ENCODE results near the gene CPLX1.

CPLX1 gene

DNA sequence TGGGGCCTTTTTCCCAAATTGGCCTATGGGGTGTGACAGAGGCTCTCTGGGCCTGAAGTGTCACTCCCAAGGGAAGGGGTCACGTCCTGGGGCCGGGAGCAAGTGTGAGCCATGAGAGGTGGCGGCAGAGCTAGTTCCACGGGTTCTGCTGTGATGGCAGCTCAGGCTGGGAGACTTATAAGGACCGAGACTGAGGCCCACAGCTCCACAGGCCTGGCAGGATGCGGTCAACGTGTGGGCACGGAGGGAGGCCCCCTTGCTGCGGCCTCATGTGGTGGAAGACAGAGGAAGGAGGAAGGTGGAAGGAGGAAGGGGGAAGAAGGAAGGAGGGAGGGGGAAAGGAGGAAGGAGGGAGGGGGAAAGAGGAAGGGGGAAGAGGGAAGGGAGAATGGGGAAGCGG is 7.2 kb upstream of the CPLX1 start:
- no peaks in the 10 kb centered on the region for H3K4me1 ChIP-seq (ENCODE audit: insufficient read depth, low read length, poor library complexity, severe bottlenecking)
- no peaks in the 10 kb centered on the region for H3K36me3 ChIP-seq (ENCODE audit: insufficient read depth, low read length)
- no peak overlapping the region for H3K4me2 ChIP-seq (ENCODE audit: low read depth, low read length, poor library complexity, severe bottlenecking)
- H3K4me3 ChIP-seq (ENCODE audit: low read length, poor library complexity, severe bottlenecking), result no peak overlapping the region
- H3K9me3 ChIP-seq (ENCODE audit: insufficient read depth, low read depth, low read length), result peaks cover 31% of the 10 kb centered on the region; the same call in 1 of the 2 replicates
- no peaks in the 10 kb centered on the region for H3F3A ChIP-seq (ENCODE audit: low read depth)
- H3K79me2 ChIP-seq (ENCODE audit: insufficient read depth, low read length), result no peaks in the 10 kb centered on the region
- TF ChIP-seq, protein P1, sequence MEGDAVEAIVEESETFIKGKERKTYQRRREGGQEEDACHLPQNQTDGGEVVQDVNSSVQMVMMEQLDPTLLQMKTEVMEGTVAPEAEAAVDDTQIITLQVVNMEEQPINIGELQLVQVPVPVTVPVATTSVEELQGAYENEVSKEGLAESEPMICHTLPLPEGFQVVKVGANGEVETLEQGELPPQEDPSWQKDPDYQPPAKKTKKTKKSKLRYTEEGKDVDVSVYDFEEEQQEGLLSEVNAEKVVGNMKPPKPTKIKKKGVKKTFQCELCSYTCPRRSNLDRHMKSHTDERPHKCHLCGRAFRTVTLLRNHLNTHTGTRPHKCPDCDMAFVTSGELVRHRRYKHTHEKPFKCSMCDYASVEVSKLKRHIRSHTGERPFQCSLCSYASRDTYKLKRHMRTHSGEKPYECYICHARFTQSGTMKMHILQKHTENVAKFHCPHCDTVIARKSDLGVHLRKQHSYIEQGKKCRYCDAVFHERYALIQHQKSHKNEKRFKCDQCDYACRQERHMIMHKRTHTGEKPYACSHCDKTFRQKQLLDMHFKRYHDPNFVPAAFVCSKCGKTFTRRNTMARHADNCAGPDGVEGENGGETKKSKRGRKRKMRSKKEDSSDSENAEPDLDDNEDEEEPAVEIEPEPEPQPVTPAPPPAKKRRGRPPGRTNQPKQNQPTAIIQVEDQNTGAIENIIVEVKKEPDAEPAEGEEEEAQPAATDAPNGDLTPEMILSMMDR (conservative IDR thresholded peaks at IDR 0.05; ENCODE audit: low read length), result no peak
- TF ChIP-seq EZH2phosphoT487 (IDR thresholded peaks at IDR 0.05; ENCODE audit: borderline replicate concordance), result no peak
- H4K20me1 ChIP-seq (ENCODE audit: insufficient read depth, low read length, poor library complexity, severe bottlenecking), result no peaks in the 10 kb centered on the region
- no peak overlapping the region for H2AFZ ChIP-seq (ENCODE audit: low read length)
- H3K9ac ChIP-seq (ENCODE audit: low read depth, low read length, poor library complexity, severe bottlenecking), result no peak overlapping the region
- no peaks in the 10 kb centered on the region for H3K9me2 ChIP-seq (replicated peaks; ENCODE audit: low read depth, low read length)
- no peaks in the 10 kb centered on the region for H3K27me3 ChIP-seq (ENCODE audit: insufficient read depth, low read length, poor library complexity, severe bottlenecking)

DNA sequence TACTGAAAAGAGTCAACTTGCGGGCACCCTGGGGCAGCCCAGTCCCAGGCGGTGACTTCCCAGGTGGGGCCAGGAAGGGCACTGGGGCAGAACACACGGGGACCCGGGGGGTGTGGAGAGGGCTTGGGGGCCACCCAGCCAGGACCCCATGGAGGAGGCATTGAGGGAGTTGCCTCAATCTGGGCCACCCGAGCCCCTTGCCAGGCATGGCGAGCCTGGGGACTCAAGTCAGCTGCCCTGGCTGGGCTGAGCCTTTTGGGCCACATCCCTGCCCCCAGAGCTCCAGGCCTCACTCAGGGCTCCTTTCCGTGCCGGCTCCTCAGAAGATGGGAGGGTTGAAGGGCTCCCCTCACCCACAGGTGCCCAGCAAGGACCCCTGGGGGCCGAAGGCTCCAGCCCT is 6.6 kb upstream of the CPLX1 start:
- Histone ChIP-seq H3F3A (ENCODE audit: low read depth) (no peaks in the 10 kb centered on the region), H4K20me1 (ENCODE audit: insufficient read depth, low read length, poor library complexity, severe bottlenecking) (no peaks in the 10 kb centered on the region), H3K36me3 (ENCODE audit: insufficient read depth, low read length) (no peaks in the 10 kb centered on the region), H3K9ac (ENCODE audit: low read depth, low read length, poor library complexity, severe bottlenecking) (no peak overlapping the region), H3K79me2 (ENCODE audit: insufficient read depth, low read length) (no peaks in the 10 kb centered on the region), H3K4me1 (ENCODE audit: insufficient read depth, low read length, poor library complexity, severe bottlenecking) (no peaks in the 10 kb centered on the region), H3K4me3 (ENCODE audit: low read length, poor library complexity, severe bottlenecking) (no peak overlapping the region), H3K27me3 (ENCODE audit: insufficient read depth, low read length, poor library complexity, severe bottlenecking) (no peaks in the 10 kb centered on the region), H3K9me2 (replicated peaks; ENCODE audit: low read depth, low read length) (no peaks in the 10 kb centered on the region), H2AFZ (ENCODE audit: low read length) (no peak overlapping the region), H3K9me3 (ENCODE audit: insufficient read depth, low read depth, low read length) (peaks cover 31% of the 10 kb centered on the region; the same call in 1 of the 2 replicates), H3K4me2 (ENCODE audit: low read depth, low read length, poor library complexity, severe bottlenecking) (no peak overlapping the region)
- TF ChIP-seq, protein P1 (conservative IDR thresholded peaks at IDR 0.05; ENCODE audit: low read length), result no peak
- TF ChIP-seq EZH2phosphoT487 (IDR thresholded peaks at IDR 0.05; ENCODE audit: borderline replicate concordance), result no peak

DNA sequence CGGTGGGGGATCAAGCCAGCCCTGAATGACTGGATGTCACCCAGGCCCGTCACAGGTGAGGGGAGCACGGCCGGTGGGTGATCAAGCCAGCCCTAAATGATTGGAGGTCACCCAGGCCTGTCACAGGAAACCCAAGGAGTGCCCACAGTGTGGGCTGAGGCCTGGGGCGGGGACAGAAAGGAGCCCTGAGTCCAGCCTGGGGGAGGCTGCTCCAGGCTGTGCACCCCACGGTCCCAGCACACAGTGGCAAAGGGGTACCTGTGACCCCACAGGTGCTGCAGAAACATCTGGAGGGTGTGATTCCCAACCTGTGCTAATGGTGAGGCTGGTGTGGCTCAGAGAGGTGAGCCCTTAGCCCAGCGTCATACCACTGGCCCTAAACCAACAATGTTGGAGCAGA is 6.2 kb upstream of the CPLX1 start:
- Histone ChIP-seq H3K9me3 (ENCODE audit: insufficient read depth, low read depth, low read length) (peaks cover 26% of the 10 kb centered on the region; the same call in 1 of the 2 replicates), H3K27me3 (ENCODE audit: insufficient read depth, low read length, poor library complexity, severe bottlenecking) (no peaks in the 10 kb centered on the region), H3K36me3 (ENCODE audit: insufficient read depth, low read length) (no peaks in the 10 kb centered on the region), H3K4me3 (ENCODE audit: low read length, poor library complexity, severe bottlenecking) (no peak overlapping the region), H3F3A (ENCODE audit: low read depth) (no peaks in the 10 kb centered on the region), H3K4me2 (ENCODE audit: low read depth, low read length, poor library complexity, severe bottlenecking) (no peak overlapping the region), H2AFZ (ENCODE audit: low read length) (no peak overlapping the region), H3K9me2 (replicated peaks; ENCODE audit: low read depth, low read length) (no peaks in the 10 kb centered on the region), H3K4me1 (ENCODE audit: insufficient read depth, low read length, poor library complexity, severe bottlenecking) (no peaks in the 10 kb centered on the region), H4K20me1 (ENCODE audit: insufficient read depth, low read length, poor library complexity, severe bottlenecking) (no peaks in the 10 kb centered on the region), H3K9ac (ENCODE audit: low read depth, low read length, poor library complexity, severe bottlenecking) (no peak overlapping the region), H3K79me2 (ENCODE audit: insufficient read depth, low read length) (no peaks in the 10 kb centered on the region)
- TF ChIP-seq, protein P1 (conservative IDR thresholded peaks at IDR 0.05; ENCODE audit: low read length), result no peak
- no peak for TF ChIP-seq EZH2phosphoT487 (IDR thresholded peaks at IDR 0.05; ENCODE audit: borderline replicate concordance)
